HG02943 (cell line): ENCODE measurements around the gene TSPAN14.
"Not testable (repeated sequence)": the region's sequence is repeated elsewhere in the genome, so short reads cannot be mapped to it uniquely, and the experiment has no call there.

ENCODE experiments used
- ATAC-seq: cut with Tn5 transposase; IDR thresholded peaks from one replicate; pipeline ENCODE4 v1.9.1; 2021; ENCODE audit warnings: mild to moderate bottlenecking, low read depth, moderate library complexity; ENCODE audit not compliant: unreplicated experiment

TSPAN14 gene

DNA sequence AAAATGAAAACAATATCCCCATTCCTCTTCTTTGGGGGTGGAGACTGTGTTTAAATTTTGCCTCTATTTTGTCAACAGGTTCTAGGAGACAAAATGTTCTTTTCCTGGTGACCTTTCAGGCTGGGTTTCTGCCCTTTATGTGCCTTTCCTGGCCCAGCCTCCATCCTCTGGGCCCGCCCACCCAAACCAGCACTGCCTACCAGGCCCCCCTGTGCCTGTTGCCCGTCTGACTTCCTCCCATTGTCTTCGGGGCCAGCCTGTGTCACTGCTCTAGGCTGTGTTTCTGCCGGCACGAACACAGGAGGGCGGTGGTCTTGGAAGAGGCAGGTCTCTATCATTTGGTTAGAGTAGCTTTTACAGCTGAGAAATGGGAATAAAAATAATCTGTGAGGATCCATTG is 13.9 kb downstream of the TSPAN14 start:
- ATAC-seq, result no peak

DNA sequence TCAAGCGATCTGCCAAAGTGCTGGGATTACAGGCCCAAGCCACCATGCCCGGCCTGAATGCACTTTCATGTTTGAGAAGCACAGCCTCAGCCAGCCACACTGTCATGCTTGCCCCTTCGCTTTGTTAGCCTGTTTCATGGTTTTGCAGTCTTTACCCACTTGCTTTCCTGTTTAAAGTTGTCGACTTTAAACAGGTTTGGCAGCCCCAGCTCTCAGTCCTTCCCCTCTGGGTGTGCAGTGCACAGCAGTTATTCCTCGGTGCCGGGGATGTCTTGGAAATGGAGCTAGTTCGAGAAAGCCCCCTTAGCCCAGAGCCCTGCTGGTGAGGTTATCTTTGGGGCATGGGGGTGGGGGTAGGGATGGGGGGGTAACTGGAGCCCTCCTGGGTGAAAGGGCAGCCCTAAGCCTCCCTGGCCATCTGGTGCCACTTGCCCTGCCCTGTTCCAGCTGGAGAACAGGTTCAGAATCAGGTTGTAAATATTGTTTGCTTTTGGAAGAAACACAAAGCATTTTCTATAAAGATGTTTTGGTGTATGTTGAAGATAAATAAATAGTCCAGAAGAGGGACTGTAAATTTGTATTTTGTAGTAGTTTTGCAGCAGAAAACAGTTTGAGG is 14.8 kb downstream of the TSPAN14 start:
- ATAC-seq, result no peak

DNA sequence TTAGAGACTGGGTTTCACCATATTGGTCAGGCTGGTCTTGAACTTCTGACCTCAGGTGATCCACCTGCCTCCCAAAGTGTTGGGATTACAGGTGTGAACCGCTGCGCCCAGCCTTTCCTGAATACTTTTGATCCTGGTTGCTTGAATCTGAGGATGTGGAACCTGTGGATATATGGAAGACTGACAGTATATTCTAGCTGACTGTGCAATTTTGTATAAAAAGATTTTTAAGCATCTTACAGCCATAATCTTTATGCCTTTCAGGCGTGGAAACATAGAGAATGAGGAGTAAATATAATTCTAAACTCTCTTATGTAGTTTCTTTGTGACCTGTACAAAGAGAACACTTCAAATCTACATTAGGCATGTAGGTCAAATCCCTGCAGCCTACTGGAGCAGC is 16.2 kb downstream of the TSPAN14 start:
- ATAC-seq, result no peak

DNA sequence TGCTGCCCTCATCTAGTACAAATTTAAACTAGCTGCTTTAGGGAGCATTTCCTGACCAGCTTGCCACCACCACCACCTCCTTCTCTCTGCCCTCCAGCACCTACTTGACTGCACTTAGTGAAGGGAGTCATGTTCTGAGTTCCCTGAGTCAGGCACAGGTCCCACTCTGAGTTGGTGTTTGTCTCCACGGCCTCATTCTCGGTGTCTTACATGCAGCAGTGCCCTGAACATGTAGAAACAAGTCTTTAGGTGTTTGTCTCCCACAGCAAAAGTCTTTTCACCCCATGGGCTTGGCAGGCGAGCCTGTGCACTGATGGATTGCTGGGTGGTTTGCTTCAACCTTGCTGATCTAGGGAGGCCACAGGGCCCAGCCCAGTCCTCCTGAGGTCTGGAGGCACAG is 16.9 kb downstream of the TSPAN14 start:
- ATAC-seq, result no peak

DNA sequence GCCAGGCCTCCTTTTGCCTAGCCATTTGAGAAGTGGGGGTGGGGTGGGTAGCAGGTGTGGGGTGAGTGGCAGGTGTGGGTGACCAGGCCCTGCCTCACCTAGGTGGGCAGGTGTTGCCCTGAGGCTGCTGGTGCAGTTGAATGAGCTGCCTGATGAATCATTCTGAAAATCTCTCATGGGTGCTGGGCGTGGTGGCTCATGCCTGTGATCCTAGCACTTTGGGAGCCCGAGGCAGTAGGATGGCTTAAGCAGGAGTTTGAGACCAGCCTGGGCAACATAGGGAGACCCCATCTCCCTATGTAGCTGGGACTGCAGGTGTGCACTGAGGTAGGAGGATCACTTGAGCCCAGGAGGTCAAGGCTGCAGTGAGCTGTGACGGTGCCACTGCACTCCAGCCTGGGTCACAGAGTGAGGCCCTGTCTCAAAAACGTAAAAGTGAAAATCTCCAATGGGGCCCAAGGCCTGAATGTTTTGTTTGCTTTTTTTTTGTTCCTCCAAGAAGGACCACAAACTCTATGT is 17.7 kb downstream of the TSPAN14 start:
- peak; percentile 55 for ATAC-seq

DNA sequence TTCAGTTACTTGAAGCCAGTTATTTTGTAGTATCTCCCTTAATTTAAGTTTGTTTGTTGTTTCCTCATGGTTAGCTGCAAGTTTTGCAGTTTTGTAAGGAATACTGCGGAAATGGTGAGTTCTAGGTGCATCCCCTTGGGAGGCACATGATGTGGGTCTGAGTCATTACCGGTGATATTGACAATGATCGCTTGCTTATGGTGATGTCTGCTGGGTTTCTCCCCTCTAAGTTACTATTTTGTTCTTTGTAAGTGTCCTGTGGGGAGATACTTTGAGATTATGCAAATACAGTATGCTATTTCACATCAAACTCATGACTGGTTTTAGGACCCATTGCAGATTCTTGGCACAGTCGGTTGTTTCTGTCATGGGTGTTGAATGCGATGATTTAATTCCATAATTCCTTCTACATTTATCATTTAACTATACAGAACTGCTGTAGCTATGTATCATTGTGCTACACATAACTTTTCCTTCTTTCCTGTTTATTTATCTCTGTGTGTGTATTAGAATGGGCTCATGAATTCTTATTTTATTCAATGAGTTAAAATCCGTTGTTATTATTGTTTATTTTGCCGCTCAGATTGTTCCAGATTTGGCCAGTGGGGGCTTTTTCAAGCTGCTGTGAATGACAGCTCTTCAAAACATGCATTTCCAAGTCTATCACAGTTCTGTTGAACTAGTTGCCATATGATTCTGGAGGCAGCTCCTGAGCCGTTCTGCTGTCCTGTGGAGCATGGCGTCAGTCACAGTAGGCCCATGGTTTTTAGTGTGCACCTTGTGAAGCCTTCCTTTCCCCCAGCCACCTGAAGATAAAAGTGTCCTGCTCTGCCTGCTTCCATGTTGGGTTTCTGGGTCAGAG is 18.4 kb downstream of the TSPAN14 start:
- ATAC-seq, result peak; percentile 86

DNA sequence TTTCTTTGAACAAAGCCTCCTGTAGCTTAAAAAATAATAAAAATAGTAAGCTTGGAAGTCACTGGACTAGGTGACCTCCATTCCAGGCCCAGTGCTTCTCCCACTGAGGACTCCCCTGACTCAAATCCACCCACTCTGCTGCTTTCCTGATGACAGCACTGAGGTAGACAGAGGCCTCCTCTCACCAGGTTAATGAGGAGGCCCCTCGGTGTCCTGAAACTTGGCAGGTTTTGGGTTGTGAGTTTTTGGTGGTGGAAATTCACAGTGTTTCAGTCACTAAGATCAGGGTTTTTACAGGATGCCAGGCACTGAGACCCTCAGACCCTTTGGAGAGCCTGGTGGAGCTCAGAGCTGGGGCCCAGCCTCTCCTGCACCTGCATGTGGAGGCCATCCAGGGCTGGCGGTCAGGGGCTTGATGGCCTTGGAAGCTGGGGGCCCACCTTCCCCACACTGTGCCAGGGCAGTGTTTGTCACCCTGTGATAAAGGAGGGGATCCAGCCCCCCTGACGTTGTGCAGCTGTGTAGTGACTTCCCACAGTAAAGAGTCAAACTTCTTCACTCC is 19.1 kb downstream of the TSPAN14 start:
- ATAC-seq, result no peak

DNA sequence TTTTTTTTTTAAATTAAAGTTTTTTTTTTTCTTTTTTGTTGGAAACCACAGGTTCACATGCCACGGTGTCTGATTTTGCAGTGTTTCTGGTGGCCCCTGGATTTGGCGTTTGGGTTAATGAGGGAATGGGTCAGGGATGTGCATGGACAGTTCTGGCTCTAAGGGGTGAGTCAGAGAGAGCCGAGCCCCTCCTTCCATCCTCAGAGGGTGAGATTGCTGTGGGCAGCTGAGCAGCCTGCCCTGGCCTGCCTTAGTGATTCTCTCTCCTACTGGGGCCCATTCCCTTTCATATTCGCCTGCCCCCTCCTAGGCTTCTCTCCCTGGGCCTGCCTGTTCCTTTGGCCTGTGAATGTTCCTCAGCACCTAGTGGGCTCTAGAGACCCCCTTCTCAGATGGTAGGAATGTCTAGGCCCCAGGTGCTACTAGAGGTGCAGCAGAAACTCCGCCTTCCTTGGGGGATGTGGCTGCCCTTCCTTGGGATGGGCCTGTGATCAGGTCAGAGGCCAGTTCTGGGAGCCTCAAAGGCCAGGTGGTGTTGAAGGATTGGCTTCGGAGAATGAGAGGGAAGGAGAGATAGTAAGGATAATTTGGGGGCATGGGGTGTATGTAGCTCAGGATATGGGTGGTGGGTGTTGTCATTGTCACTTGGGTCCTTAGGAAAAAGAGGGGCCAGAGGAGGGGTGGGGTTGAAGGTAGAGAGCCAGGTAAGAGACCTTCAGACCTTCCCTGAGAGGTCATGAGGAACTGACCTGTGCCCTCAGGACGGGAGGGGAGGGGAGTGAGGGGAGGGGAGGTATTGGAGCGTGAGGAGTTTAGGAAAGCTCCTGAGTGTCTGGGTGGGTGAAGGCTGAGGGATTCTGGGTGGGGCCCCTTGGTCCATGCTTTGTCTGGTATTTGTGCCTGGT is 19.8 kb downstream of the TSPAN14 start:
- no peak for ATAC-seq

DNA sequence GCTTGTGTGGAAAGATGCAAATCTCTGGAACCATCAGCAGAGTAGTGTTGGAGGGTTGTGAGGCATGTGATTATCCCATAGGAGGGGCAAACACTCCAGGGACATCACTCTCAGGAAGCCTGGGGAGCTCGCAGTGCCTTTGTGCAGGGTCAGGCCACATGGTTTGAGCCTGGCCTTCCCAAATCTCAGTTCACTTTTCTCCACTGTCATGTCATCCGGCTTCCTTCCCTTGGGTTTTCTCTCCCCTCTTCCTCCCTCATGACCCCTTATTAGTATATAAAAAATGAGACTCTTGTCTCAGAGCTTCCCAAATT is 20.4 kb downstream of the TSPAN14 start:
- ATAC-seq, result no peak

DNA sequence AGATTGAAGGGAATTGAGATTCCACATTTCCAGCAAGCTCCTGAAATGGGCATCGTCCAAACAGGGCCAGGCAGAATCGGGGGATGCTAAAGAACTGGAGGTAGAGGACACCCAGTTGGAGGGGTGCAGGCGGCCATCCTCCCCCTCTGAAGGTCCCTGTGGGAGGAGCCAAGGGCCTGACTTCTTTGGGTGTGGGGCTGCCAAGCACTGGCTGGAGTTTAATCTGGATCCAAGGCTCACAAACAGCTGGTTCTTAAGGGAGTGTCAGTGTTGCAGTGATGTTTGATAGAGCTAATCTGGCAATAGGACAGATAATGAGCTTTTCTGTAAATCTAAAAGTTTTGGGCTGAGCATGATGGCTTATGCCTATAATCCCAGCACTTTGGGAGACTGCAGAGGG is 20.8 kb downstream of the TSPAN14 start:
- no peak for ATAC-seq

DNA sequence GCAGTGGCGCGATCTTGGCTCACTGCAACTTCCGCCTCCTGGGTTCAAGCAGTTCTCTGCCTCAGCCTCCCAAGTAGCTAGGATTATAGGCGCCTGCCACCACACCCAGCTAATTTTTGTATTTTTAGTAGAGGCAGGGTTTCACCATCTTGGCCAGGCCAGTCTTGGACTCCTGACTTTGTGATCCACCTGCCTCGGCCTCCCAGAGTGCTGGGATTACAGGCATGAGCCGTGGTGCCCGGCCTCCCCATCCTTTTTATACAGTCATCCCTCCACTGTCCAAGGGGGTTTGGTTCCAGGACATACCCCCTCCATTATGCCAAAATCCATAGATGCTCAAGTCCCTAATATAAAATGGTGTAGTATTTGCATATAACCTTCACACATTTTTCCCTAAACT is 21.5 kb downstream of the TSPAN14 start:
- not testable (repeated sequence) for ATAC-seq

DNA sequence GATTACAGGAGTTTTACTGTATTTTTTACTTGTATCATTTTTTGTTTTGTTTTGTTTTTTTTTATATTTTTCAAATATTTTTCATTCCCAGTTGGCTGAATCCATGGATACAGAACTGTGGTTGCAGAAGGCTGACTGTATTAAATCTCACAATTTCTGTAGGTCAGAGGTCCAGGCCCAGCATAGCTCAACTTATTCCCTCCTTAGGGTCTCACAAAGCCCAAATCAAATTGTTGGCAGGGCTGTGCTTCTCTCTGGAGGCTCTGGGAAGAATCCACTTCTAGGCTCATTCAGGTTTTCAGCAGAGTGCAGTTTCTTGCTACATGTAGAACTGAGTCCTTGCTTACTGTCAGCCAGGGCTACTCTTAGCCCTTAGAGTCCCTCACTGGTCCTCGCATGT is 22.6 kb downstream of the TSPAN14 start:
- no peak for ATAC-seq

DNA sequence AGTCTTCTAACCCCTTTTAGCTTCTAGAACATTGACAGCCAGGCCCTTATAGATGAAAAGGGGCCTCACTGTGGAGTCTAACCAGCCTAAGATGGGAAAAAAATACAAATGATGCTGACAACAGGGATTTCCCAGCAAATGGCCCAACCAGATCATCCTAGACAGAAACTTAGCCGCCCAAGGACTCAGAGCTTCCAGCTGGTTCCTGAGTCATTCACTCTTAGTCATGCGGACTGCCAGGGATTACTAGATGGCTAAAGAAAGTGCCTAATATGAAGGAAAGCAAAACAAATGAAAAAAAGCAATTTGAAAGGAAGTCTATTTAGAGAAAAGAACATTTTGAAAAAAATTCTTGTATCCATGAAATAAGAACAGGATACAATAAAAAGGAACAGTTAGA is 23.7 kb downstream of the TSPAN14 start:
- no peak for ATAC-seq

DNA sequence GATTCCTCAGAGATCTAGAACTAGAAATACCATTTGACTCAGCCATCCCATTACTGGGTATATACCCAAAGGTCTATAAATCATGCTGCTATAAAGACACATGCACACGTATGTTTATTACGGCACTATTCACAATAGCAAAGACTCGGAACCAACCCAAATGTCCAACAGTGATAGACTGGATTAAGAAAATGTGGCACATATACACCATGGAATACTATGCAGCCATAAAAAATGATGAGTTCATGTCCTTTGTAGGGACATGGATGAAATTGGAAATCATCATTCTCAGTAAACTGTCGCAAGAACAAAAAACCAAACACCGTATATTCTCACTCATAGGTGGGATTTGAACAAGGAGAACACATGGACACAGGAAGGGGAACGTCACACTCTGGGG is 26.3 kb downstream of the TSPAN14 start:
- not testable (repeated sequence) for ATAC-seq

DNA sequence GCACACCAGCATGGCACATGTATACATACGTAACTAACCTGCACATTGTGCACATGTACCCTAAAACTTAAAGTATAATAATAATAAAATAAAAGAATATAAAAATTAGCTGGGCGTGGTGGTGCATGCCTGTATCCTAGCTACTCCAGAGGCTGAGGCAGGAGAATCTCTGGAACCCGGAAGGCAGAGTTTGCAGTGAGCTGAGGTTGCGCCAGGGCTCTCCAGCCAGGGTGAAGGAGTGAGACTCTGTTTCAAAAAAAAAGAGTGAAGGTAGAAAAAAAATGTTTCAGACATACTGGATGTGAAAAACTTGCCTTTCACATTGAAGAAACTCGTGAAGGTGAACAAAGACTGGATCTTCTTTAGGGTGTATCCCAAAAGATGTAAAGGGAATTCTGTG is 26.7 kb downstream of the TSPAN14 start:
- ATAC-seq, result no peak

DNA sequence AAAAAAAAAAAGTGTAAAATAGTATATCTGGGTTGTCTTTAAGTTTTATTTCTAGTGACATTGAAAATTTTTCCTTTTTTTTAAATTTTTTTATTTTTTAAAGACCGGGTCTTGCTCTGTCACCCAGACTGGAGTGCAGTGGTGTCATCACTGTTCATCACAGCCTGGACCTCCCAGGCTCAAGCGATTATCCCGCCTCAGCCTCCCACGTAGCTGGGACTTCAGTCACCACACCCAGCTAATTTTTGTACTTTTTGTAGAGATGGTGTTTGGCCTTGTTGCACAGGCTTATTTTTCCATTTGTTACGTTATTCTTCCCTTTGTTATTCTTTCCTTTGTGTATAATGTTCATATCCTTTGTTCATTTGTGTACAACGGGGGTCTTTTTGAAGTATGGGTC is 30.1 kb downstream of the TSPAN14 start:
- no peak for ATAC-seq

DNA sequence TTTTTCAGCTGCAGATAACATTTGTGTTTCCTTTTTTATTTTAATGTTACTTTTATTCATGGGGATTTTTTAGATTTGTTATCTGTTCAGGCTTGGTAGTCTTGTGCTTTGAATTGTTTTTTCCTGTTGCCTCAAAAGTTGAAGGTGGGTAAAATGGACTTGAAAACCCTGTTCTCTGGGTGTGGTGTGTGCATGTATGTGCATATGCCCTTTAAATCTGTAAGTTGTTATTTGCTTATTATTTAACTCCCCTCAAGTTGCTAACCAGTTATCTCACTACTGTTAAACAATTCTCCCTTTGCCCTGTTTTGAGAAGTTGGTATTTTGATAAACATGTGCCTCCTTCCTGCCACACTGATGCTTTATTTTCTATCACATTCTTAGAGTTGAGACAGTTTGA is 30.6 kb downstream of the TSPAN14 start:
- ATAC-seq, result no peak

DNA sequence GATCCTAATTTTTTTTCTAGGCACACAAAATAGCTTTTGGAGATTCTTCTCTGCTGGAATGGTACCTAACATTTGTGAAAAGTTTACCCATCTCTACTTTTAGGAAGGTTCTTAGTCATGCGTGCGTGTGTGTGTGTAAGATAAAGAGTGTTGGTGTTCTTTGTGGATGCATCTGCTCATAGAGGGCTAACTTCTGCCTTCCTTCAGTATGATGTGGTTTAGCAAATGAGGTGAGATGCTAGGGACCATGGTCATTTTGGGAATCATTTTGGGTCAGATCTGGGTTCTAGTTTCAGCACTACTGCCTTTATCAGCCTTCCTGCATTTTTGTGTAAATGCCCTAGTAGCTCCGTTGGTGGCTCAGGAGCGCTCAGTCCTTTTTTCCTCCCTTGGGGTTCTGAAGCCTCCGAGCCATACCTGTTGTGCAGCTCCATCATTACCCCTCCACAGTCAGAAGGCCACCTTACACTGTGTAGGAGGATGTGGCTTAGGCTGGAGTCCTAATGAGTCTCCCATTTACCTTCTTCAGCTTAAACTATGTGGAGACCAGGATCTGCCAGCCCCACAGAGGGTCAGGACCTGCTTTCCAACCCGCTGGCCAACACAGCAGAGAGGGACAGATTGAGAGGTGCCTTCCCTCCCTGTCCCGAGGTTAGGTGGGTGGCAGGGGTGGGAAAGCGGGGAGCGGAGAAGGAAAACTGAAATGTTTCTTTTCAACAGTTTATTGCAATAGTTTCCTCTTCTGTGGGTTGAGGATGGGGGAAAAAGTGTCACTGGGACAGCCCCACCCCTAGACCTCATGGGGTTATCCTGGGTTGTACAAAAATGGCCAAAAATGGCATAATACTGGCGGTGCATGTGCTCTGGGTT is 31.2 kb downstream of the TSPAN14 start:
- no peak for ATAC-seq

DNA sequence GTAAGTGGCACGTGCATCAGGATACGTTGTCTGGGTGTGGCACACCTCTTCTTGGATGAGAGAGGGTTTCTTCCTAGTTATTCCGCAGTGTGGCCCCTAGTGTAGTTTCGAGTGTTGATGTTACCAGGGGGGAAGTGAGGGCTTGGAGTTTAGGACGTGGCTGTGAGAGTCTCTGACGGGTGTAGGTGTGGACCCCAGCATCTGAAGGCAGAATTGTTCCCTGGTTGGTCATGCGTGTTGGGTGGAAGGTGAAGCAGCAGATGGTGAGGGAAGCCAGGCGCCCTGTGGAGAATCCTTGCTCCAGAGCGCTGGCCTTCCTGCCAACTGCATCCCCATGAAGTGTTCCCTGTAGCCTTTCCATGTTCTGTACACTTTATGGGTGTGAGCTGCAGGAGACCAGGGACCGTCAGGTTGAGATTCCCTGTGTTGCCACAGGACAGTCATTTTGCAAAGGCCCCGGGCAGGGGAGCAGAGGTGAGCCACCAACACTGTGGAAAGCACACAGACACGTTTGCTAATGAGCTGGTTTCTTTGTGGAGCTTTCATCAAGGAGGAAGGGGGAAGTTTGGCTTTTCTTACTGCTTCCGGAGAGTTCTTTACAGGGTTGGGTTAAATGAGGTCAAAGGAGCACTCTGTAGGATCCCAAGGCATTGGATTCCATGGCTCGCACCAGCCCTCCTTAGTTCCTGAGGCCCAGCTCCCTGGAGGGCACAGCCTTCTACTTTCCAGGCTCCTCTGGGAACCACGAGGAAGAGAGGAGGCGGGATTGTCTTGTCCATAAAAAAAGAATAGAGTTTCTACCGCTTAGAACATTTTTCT is 32.0 kb downstream of the TSPAN14 start:
- no peak for ATAC-seq
